Erythroblast (primary cell): ENCODE results near the gene ITPKB.
"Not testable (repeated sequence)": the region's sequence is repeated elsewhere in the genome, so short reads cannot be mapped to it uniquely, and the experiment has no call there.

ENCODE experiments used
- DNase-seq, 2 experiments: peaks; one replicate each; lab custom pipeline; 2025; lab: John Stamatoyannopoulos, UW
- GATA1 ChIP-seq: IDR thresholded peaks from 2 replicates; pipeline ENCODE4 v1.6.1; 2011; ENCODE audit warnings: low read depth, mild to moderate bottlenecking, control low read depth, low read length, moderate library complexity
- POLR2A ChIP-seq: IDR thresholded peaks from 2 replicates; pipeline ENCODE4 v1.6.1; 2011; ENCODE audit warnings: mild to moderate bottlenecking, low read length

The ITPKB gene

DNA sequence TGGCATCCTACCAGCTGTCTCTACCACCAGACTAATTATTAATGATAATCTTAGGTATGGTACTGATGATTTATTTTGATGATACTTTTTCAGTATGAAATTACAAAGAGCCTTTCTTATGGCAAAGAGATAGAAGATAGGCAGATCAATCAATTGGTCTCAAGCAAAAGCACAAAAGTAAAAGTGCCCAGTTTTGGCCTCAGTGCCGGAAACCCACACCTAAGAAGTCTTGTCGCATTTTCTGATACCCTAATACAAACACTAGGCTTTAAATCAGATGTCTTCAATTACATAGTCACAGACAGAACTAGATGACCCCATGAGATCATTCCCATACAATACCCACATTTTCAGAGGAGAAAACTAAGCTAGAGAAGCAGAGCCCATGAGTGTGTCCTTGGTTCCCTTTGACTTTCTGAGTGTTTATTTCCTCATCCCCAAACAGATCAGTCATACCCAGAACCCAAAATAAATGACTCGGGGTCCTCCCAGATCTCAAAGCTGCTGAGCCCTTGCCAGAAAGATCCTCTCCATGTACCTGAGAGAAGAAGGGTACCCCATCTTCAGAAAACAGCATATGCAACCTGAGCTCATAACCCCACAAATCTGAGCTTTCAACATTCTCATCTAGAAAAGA, 7.7 kb downstream of the ITPKB start:
- TF ChIP-seq GATA1: no peak
- no peak for DNase-seq

DNA sequence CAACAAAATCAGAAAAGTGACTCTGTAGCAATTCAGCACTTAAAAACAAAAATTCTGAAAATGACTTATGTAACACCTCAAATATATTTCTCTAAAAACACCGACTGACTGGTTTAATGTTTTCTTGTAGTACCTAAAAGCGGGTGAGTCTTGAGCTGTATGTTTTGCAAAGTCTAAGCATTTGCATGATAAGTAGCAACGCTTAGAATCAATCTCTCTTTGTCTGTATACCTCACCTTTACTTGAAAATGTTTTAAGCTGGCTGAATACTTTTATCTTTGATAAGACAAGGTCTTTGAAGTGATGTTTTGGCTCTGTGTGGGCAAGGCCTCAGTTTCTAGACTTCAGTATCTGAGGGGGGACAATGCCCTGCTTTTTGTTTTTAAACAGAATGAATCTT, 8.2 kb downstream of the ITPKB start:
- TF ChIP-seq GATA1 (no peak), POLR2A (no peak)
- DNase-seq: no peak

DNA sequence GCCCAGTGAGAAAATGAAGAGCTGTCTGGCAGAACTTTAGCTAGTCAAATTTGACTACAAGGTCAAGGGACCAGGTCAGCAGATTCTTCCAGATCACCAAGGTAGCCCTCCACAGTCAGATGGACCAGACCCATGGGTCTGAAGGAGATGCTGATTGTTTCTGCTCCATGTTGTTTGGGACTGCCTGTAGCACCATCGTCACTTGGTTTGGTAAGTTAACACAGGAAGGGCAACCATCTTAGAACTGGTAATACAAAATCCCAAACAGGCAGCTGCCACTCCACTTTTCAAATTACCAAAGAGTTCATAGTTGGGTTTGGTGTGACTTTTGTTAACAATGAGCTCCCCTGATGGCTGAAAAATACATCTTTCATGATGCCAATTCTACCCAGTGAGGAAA, 9.0 kb downstream of the ITPKB start:
- DNase-seq: no peak
- TF ChIP-seq GATA1 (no peak), POLR2A (no peak)

- DNase-seq: no peak
Observed at GRCh38 chr1:226728448-226728847, 10.6 kb downstream of the ITPKB start.

GRCh38 chr1:226725897-226726267, 13.2 kb downstream of the ITPKB start:
- TF ChIP-seq POLR2A (no peak), GATA1 (no peak)
- no peak for DNase-seq

More at GRCh38 chr1:226728448-226728847, 10.6 kb downstream of the ITPKB start:
- no peak for TF ChIP-seq GATA1
- no peak for TF ChIP-seq POLR2A

- no peak for DNase-seq
- TF ChIP-seq POLR2A (no peak), GATA1 (no peak)
Observed at GRCh38 chr1:226723657-226724532, 15.2 kb downstream of the ITPKB start.

DNA sequence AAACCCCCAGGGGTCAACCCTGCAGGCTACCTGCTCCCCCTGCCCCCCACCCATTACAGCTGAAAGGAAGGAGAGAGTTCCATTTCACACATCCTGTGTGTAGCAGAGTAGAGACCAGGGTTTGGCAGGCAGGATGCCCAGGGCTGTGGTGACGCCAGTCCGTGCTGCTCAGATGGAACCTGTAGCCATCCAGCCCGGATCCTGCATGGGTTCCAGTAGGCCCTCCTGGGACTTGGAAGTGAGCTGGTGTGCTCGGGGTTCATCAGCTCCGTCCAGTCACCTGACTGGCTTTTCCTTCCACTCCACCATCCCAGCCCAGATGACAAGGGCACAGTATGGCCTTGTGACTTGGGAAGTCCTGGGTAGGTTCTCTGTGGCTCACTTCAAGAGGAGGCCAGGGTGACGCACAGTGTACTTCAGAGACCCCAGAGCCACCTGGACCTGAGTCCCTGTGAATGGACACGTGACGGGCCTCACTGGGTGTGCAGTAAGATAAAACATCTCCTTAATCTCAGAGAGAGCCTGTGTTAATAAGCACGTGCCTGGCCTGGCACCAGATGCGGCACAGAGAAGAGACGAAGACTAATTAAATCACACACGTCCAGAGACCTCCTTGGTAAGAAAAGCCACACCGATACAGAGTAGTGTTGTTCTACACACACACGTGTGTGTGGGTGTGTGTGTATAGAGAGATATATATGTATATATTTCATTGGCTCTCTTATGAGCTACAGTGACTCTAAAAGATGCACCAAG, 16.0 kb downstream of the ITPKB start:
- no peak for DNase-seq
- no peak for TF ChIP-seq GATA1
- TF ChIP-seq POLR2A: no peak

DNA sequence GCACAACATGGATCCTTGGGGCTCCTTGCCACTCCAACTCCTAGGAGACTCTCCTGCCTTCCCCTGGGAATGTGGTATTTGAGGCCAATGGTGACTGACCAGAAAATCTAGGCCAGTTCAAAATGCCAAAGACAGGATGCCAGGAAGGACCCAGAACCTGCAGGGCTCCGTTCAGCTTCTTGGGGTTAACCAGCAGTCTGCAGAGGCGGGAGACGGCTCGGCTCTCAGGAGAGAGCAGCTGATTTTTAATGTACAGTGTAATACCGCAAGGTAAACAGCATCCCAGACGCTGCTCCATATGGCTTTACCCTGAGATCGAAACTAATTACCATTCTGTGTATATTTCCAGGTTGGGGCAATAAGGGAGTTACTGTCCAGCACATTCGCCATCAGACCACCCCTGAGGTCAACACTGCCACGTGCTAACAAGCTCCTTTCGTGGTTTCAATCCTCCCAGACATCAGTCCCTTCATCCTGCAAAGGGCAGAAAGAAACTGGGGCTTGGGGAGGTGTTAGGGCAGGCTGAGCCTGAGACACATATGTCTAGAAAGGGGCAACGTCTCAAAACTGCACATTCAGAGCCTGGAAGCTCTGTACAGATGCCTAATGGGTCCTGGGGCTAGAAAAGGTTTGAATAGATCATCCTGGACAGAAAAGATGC, 16.7 kb downstream of the ITPKB start:
- TF ChIP-seq GATA1 (no peak), POLR2A (no peak)
- DNase-seq: no peak

- not testable (repeated sequence) for DNase-seq
Observed at GRCh38 chr1:226720574-226720973, 18.5 kb downstream of the ITPKB start.

- DNase-seq: no peak
- TF ChIP-seq GATA1 (no peak), POLR2A (no peak)
Observed at GRCh38 chr1:226719596-226720387, 19.3 kb downstream of the ITPKB start.

DNA sequence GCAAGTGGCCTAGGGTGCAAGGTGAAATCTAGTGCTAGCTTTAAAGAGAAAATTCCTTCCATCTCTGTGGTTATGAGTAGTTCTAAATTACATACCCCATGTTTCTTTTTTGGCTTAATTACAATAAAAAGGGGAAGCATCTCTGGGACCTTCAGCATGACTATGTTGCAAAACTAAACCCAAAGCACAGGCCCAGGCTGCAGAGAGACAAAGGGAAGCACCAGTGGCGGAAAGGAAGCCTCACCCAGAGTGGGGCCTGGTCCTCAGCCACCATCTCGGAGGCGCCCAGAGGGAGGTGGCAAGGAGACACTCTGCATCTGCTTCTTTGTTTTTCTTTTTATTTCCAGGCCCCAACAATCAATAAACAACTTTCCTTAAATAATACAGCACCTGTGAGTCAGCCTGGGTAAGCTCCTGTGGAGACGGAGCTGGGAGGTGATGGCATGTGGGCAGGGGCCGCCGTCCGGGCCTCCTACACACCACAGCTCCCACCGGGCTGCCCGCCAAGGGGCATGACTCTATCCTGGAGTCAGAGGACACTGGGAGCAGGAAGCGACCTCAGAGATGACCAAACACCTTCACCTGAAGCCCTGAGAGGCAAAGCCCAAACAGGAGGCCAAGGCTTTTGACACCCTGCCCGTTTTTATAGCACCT, 21.7 kb downstream of the ITPKB start:
- DNase-seq: no peak
- TF ChIP-seq GATA1 (no peak), POLR2A (no peak)

- no peak for TF ChIP-seq GATA1
- TF ChIP-seq POLR2A: no peak
- DNase-seq: no peak
Observed at GRCh38 chr1:226716577-226716976, 22.5 kb downstream of the ITPKB start.

- no peak for DNase-seq
- TF ChIP-seq POLR2A: no peak
- no peak for TF ChIP-seq GATA1
Observed at GRCh38 chr1:226714148-226714547, 24.9 kb downstream of the ITPKB start.
